NCI-H510A (cell line): ENCODE data around the gene URAD.

Source experiments
- DNase-seq: peaks from one replicate; lab custom pipeline; 2025; lab: John Stamatoyannopoulos, UW

The URAD gene

GRCh38 chr13:28000567-28000966 lies 12.1 kb upstream of the URAD start:
- no peak for DNase-seq

- DNase-seq: peak; percentile 25
Observed at GRCh38 chr13:27997904-27998522, 9.5 kb upstream of the URAD start.

- no peak for DNase-seq
Observed at GRCh38 chr13:27991881-27992280, 3.4 kb upstream of the URAD start.

GRCh38 chr13:27985600-27985999 lies 2.9 kb downstream of the URAD start:
- DNase-seq: no peak

- no peak for DNase-seq
Observed at GRCh38 chr13:27982361-27982760, 6.1 kb downstream of the URAD start.

GRCh38 chr13:27981006-27981708 lies 7.3 kb downstream of the URAD start:
- DNase-seq: no peak

- DNase-seq: no peak
Observed at GRCh38 chr13:27980280-27980998, 8.1 kb downstream of the URAD start.

GRCh38 chr13:27979765-27980279 lies 8.7 kb downstream of the URAD start:
- DNase-seq: no peak

- no peak for DNase-seq
Observed at GRCh38 chr13:27979001-27979643, 9.4 kb downstream of the URAD start.

- DNase-seq: no peak
Observed at GRCh38 chr13:27978301-27978968, 10.1 kb downstream of the URAD start.

- DNase-seq: no peak
Observed at GRCh38 chr13:27977476-27978300, 10.8 kb downstream of the URAD start.

GRCh38 chr13:27976362-27977091 lies 12.0 kb downstream of the URAD start:
- DNase-seq: no peak

GRCh38 chr13:27975564-27976361 lies 12.7 kb downstream of the URAD start:
- DNase-seq: no peak

GRCh38 chr13:27973961-27974662 lies 14.4 kb downstream of the URAD start:
- no peak for DNase-seq

- no peak for DNase-seq
Observed at GRCh38 chr13:27973291-27973690, 15.2 kb downstream of the URAD start.

GRCh38 chr13:27972478-27972820 lies 16.0 kb downstream of the URAD start:
- no peak for DNase-seq

GRCh38 chr13:27971776-27972477 lies 16.6 kb downstream of the URAD start:
- DNase-seq: no peak

- DNase-seq: no peak
Observed at GRCh38 chr13:27971236-27971645, 17.3 kb downstream of the URAD start.
